OCI-LY1 (cell line): ENCODE results near the gene DSE.

Source experiments
- CTCF ChIP-seq: fragments of 200-600 bp; sonication (generic), shearing (Covaris generic); IDR thresholded peaks from 2 replicates; pipeline ENCODE4 v1.5.1; 2017; ENCODE audit warnings: mild to moderate bottlenecking, antibody characterized with exemption, low read length, moderate library complexity, mixed read lengths
- EZH2 ChIP-seq: fragments of 200-600 bp; sonication (generic), shearing (Covaris generic); IDR thresholded peaks from 2 replicates; pipeline ENCODE4 v1.8.0; 2017; ENCODE audit warnings: borderline replicate concordance, mixed run types, mild to moderate bottlenecking, antibody characterized with exemption, low read length, moderate library complexity, mixed read lengths

DNA sequence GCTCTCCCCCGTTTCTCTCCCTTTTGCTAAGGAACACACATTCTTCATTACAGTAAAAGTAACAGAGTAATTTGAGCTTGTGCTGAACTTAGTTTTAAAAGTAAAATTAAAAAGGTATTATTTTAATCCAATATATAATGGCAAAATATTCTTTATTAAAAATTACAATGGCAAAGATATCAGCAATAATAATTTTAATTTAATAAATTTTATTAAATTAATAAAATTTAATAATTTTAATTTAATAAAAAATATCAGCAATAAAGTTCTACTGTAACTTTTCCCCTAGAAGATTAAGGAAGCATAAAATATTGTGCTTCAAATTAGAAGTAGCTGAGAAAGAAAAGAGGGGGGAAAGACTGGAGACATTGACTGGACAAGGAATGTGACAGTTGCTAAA lies 32.5 kb downstream of the DSE start:
- no peak for TF ChIP-seq CTCF
- TF ChIP-seq EZH2, result no peak
